ENCODE results near the gene PDE11A.

GRCh38 chr2:177721087-177721486, 351.5 kb downstream of the PDE11A start:
- TF ChIP-seq, protein P1, sequence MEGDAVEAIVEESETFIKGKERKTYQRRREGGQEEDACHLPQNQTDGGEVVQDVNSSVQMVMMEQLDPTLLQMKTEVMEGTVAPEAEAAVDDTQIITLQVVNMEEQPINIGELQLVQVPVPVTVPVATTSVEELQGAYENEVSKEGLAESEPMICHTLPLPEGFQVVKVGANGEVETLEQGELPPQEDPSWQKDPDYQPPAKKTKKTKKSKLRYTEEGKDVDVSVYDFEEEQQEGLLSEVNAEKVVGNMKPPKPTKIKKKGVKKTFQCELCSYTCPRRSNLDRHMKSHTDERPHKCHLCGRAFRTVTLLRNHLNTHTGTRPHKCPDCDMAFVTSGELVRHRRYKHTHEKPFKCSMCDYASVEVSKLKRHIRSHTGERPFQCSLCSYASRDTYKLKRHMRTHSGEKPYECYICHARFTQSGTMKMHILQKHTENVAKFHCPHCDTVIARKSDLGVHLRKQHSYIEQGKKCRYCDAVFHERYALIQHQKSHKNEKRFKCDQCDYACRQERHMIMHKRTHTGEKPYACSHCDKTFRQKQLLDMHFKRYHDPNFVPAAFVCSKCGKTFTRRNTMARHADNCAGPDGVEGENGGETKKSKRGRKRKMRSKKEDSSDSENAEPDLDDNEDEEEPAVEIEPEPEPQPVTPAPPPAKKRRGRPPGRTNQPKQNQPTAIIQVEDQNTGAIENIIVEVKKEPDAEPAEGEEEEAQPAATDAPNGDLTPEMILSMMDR (IDR thresholded peaks at IDR 0.05) = no peak
- no peak for TF ChIP-seq POLR2A (IDR thresholded peaks at IDR 0.05)

Measured in uterus (tissue), 2 donors.